ENCODE results near the gene ATP9B.
A peak's percentile ranks its signal among the peaks of the same experiment; 100 is the strongest.

ATP9B gene

DNA sequence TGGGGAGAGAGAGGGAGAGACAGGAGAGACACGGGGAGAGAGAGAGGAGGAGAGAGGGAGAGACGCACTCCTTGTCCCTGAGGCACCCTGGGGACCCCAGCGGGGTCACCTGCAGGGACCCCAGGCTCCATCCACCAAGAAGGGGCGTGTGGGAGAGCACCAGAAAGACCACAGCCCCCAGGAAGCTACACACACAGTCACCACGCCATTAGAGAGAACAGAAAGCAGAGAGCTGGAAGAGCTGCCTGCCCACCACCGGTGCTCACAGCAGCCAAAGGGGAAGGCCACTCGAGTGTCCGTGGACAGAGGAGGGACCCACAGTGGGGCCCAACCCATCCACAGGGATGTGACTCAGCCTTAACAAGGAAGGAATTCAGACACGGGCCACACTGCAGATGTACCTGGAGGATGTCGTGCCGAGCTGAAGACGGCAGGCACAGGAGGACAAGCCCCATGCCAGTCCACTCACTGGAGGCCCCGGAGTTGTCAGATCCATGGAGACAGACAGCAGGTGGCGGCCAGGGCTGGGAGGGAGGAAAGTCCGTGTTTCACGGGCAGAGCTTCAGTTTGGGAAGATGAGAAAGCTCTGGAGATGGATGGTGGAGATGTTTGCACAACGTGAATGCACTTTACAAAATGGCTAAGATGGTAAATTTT, 315.1 kb downstream of the ATP9B start:
- no peak for DNase-seq

DNA sequence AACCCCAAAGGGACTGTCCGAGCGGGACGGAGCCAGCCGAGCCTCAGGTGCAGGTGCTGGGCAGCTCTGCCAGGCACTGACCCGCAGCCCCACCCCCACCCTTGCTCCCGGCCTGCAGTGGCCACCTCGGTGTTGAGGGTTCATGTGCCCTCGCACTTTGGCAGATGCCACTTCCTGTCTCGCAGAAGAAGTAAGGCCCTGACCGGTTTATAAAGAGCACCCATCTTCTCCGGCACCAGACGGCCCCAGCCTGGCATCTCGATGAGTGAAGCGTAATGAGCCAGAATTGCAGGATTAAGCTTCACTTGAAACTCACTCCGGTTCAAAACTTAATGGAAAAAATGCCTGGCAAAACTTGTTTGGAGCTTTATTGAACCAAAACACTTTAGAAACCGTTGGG, 315.6 kb downstream of the ATP9B start:
- no peak for DNase-seq

DNA sequence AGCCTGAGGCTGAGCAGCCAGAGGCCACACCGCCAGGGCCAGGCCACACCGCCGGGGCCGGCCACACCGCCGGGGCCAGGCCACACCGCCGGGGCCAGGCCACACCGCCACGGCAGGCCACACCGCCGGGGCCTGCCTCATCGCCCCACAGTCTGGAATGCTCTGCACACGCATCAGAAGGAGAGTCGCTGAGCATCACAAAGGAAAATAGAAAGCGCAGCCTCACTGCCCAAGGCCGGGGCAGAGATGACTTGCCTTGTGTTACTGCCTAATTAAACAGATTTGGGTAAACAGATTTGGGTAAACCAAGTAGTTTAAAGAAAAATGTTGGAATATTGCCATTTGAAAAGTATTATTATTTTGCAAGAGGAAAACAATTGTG, 316.1 kb downstream of the ATP9B start:
- DNase-seq, result no peak

DNA sequence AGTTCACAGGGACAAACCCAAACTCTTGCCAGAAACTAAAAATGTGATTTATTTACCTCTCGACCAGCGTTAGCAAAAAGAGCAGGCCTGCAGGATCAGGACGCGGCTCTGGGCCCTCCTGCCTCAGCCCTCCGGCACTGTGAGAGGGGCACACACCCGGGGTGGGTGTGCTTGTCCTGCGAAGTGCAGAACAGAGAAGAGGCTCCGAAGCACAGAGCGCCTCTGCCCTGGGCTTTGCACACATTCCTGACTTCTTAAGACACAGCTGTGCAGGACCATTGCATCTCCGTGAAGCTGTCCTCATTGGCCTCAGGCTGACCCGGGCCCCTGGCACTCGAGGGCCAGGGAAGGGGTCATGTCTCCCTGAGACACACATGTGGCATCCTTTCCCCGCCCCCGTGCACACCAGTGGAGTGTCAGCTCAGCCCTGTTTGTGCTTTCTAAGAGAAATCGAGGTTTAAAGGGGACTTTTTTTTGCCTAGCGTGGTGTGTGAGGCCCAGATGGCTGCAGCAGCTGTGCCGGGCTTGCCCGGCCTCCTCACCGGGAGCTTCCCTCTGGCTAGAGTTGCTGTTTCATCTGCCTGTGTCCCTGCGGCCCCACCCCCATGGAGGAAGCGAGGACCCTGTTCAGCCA, 316.6 kb downstream of the ATP9B start:
- DNase-seq, result no peak

- DNase-seq, result no peak
These were observed 317.4 kb downstream of the ATP9B start for GRCh38 chr18:79386547-79386946.

DNA sequence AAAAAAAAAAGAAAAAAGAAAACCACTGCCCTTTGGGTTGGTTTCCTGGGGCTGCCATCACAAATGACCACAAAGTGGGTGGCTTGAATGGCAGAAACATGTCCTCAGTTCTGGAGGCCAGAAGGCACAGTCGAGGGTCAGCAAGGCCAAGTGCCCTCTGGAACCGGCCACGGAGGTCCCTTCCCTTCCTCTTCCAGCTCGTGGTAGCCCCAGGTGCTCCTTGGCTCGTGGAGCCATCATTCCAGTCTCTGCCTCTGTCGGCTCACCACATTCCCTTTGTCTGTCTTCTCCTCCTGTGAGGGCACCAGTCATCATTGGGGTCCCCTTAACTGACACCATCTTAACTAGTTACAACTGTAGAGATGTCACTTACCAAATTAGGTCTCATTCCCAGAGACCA, 318.0 kb downstream of the ATP9B start:
- no peak for DNase-seq

- no peak for DNase-seq
These were observed 318.4 kb downstream of the ATP9B start for GRCh38 chr18:79387615-79388014.

GRCh38 chr18:79388043-79388442, 318.8 kb downstream of the ATP9B start:
- no peak for DNase-seq

DNA sequence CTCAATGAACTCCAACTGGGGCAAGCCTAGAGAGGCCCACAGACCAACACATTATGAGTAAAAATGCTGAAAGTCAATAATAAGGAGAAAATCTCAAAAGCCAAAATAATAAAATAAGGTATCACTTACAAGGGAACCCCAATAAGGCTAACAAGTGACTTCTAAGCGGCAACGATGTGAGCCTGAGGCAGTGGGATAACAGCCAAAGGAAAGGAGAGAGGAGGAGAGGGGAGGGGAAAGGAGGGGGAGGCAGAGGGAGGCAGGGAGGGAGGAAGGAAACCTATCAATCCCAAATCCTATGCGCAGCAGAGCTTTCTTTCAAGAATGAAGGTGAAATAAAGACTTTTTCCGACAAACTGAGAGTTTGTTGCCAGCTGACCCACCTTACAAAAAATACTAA, 320.5 kb downstream of the ATP9B start:
- no peak for DNase-seq

DNA sequence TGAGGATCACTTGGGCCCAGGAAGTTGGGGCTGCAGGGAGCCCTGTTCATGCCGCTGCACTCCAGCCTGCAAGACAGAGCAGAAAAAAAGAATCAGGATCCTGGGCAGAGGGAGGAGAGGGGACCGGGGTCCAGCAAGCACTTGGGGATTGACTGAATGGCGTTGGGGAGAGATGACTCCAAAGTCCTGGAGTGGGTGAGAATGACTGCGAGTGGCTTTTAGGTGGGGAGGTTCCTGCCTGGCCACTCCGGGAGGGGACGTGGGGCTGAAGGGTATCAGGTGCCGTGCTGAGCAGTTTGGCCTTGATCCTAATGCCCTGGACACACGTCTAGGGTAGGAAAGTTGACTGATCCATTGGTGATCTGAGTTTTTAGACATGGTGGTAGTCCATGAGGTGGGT, 323.0 kb downstream of the ATP9B start:
- no peak for DNase-seq

DNA sequence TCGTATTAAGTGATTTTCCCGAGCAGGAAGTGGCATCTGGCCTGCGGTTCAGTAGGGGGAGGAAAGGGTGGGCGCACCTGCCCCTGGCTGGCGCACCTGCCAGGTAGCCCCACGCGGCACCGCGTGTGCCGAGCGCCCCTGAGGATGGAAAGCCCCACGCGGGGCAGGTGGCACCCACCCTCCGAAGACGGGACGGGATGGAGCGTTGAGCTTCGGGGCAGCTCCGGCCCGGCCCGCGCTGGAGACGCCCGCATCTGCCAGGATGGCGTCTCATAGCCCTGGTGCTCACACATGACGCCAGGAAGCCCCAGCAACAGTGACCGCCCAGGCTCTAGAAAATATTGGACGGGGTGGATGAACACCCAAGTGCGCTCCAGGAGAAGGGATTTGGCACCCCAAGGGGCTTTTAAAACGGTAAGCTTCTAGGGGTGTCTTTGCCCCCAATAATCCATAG, 324.0 kb downstream of the ATP9B start:
- DNase-seq, result no peak

DNA sequence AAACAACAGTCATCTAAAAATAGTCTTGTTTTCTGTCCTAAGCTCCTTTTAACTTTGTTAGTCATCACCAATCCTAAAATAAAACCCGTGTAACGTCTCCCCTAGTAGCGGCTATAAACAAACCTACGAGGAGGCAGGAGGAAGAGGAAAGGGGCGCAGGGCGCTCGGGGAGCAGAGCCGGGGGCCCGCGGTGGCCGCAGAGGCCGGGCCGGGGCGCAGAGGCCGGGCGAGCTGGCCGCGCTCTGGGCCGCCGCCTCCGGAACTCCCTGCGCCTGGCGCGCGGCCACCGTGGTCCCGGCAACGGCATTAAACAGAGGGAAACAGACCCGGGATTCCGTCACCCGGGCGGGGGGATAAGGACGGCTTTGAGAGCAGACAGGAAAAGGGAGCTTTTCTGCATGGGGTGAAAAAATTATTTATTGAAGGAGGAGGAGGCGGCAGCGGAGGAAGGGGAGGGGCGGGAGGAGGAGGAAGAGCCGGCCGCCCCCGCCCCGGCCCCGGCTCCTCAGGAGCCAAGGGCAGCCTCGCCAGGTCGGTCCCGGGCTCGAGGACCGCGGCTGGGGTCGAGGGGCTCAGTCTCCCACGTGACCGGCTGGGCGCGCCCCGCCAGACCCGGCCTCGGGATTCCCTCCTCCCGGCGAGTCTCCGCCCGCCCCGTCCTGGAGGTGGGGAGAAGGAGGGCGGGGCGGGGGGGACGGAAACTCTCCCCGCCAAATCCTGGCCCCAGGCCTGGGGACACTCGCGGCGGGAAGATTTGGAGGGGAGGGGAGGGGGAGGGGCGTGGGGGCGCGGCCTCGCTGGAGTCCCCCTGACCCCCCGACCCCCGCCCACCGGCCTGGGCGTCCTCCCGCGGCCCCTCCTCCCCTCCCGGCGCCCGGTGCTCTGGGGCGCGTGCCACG, 324.7 kb downstream of the ATP9B start:
- peak in 9 of 14 donors; percentile 23 to 74 (median 44) for DNase-seq

DNA sequence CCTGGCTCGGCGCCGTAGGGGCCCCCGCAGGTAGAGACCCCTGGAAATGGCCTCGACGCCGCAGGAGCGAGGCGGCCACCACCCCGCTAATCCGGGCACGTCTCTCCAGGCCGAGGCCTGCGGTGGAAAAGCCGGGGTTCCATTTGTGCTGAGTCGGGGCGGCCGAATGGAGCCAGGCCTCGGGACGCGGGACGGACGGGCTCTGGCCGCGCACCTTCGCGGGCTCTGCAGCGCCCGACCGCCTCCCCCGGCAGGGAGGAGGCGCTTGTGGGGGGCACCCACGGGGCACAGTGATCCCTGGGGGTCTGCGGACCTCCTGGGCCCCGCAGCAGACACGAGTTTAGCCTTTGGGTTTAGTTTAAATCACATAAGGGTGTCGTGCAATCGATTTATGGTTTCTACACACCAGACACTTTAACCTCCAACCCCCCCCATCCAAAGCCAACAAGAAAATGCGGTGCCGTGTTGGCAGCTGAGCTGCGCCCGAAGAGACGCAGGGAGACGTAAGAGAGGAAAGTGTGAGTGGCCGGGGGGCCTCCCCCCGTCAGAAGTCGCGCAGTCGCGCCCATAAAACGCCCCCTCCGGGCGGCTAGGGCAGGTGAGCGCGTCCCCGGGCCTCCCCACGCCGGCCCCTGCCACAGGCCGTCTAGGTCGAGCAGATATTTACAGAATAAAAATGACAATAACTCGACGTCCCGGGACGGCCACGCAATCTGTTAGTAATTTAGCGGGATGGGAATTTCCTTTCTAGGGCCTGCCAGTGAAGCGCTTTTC, 325.5 kb downstream of the ATP9B start:
- no peak for DNase-seq

DNA sequence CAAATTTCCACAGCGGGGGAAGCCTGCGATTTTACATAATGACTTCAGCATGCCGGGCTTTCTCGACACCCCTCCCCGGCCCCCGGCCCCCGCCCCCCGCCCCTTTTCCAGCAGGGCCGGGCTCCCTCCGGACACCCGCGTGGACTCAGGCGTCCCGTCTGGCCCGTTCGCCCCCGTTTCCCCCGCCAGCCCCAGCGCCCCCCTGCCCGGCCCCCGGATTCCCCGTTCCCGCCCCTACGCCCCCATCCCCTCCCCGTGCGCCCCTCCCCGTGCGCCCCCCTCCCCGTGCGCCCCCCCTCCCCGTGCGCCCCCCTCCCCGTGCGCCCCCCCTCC, 326.1 kb downstream of the ATP9B start:
- no peak for DNase-seq

- peak in 3 of 14 donors; percentile 31 to 64 (median 63) for DNase-seq
These were observed 326.7 kb downstream of the ATP9B start, which contains the start of gene NFATC1 for GRCh38 chr18:79395761-79396404. NFATC1 (plus strand) TSS chr18:79395930; CDS start chr18:79396225, 295 bp downstream.

- DNase-seq, result peak in 3 of 14 donors; percentile 31 to 63 (median 47)
These were observed 327.4 kb downstream of the ATP9B start for GRCh38 chr18:79396431-79397246.

DNA sequence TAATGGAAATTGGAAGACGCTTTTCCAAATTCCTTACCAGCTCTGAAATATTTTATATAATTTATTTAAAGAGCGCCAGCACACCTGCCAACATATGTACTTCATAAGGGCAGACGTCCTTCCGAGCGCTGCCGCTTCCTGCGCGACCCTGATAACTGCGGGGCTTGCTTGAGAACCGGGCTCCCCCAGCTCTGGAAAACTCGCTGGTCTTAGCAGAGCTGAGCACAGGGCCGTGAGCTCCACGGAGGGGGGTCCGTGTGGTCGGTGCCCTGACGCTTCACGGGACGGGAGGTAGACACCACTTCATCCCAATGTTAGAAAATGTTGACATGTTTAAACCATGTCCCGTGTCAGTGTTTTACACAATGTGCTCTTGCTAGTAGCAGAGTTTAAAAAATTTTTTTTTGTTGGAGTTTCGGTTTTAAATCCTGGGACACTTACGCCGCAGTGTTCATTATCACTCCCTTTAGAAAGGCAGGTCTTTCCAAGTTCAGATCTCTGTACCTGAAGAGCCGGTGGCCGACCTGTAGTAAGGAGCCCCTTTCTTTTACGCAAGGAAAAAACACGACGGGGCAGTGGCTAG, 328.1 kb downstream of the ATP9B start:
- DNase-seq, result no peak

DNA sequence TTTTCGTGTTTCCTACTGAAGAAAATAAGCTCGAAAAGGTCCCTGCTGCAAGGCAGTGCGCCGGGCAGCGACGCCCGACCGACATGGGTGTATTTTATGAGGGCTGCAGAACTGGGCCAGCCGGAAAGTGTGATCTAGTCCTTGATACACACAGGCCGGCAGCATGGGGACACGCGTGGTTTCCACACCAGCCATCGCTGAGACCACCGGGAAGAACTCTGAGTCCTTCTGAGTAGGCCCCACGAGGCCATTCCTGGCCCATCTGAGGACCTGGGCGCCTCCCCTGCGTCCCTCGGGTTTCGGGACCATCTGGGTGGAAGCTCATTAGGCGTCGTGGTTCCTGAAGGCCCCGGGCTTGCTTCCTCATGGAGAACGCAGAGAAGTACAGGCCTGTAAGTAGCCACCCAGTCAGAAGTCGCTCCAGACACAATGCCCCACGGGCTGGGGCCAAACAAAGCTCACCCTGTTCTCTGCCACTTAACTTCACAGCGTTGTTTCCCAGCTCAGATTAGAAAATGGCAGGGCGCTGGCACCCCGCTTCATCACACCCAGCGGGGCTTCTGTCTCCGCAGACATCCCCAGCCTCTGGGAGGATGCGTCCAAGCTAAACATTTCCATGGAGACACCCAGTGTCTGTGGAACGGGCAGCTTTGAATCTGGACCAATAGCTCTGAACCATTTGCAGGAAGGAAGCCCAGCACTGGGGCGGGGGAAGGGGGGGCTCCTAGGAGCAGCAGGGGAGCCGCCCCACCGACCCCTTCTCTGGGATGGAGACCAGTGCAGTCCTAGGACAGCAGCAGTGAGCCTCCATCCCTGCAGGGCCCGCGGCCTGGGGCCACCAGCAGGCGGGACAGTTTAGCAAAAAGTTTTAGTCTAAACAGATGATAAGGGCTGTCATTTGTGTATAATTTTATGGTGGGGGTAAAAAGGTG, 328.9 kb downstream of the ATP9B start:
- DNase-seq, result peak in 5 of 14 donors; percentile 18 to 63 (median 35)

GRCh38 chr18:79399275-79400081, 330.3 kb downstream of the ATP9B start:
- DNase-seq, result no peak

All from C1 segment of cervical spinal cord (tissue), 14 donors.